K562 (cell line): ENCODE measurements around the gene TJP3. TPM values are rescaled to one million over a fixed set of nuclear protein-coding genes. Genes with fewer than 3 reads are reported as not detected.
A peak's percentile ranks its signal among the peaks of the same experiment; 100 is the strongest.

Source experiments
- BDP1 ChIP-seq: IDR thresholded peaks from 3 replicates; pipeline ENCODE4 v1.6.1; 2011; ENCODE audit not compliant: insufficient read length, insufficient read depth
- CBX1 ChIP-seq: sonication (generic); IDR thresholded peaks from 2 replicates; pipeline ENCODE4 v1.6.1; 2016; ENCODE audit warnings: antibody characterized with exemption, low read depth, mild to moderate bottlenecking
- CBX3 ChIP-seq, 2 experiments: IDR thresholded peaks; 1 replicate in 1 of 2; 2 replicates in 1 of 2; pipeline ENCODE4 v1.6.1; 2012; ENCODE audit warnings: inconsistent platforms in 2 of 2, low read length in 2 of 2, borderline replicate concordance in 1 of 2, control low read depth in 1 of 2
- CCNT2 ChIP-seq: IDR thresholded peaks from 2 replicates; pipeline ENCODE4 v1.6.1; 2011; ENCODE audit warnings: borderline replicate concordance, low read depth, mild to moderate bottlenecking, moderate library complexity, mixed read lengths, low read length; ENCODE audit not compliant: insufficient read length; ENCODE audit errors: extremely low read depth
- COPS2 ChIP-seq: fragments of 450-650 bp; conservative IDR thresholded peaks from 2 replicates; pipeline ENCODE4 v1.6.1; 2016; ENCODE audit warnings: mild to moderate bottlenecking, moderate library complexity
- DPF2 ChIP-seq: fragments of 450-650 bp; IDR thresholded peaks from 2 replicates; pipeline ENCODE4 v1.6.1; 2016
- GATAD2A ChIP-seq: fragments of 450-650 bp; IDR thresholded peaks from 2 replicates; pipeline ENCODE4 v1.6.1; 2017
- HMG20B ChIP-seq: fragments of 250-450 bp; sonication (Bioruptor Pico); IDR thresholded peaks from 2 replicates; pipeline ENCODE4 v1.5.0; 2021; ENCODE audit warnings: mild to moderate bottlenecking
- HNRNPH1 ChIP-seq: fragments of 200-400 bp; formaldehyde crosslinking; optimal IDR thresholded peaks from 2 replicates; pipeline ENCODE3; 2017; ENCODE audit warnings: low read depth, mild to moderate bottlenecking, low read length, moderate library complexity
- IRF2 ChIP-seq: sonication (generic); formaldehyde crosslinking; IDR thresholded peaks from 2 replicates; pipeline ENCODE4 v1.8.1; 2022; ENCODE audit warnings: mild to moderate bottlenecking, missing genetic modification reagents
- NELFE ChIP-seq: IDR thresholded peaks from 2 replicates; pipeline ENCODE4 v1.6.1; 2011; ENCODE audit warnings: mild to moderate bottlenecking; ENCODE audit not compliant: insufficient read depth, insufficient read length
- NR2F6 ChIP-seq: fragments of 450-650 bp; formaldehyde crosslinking; IDR thresholded peaks from 2 replicates; pipeline ENCODE4 v1.4.0; 2020; ENCODE audit warnings: mild to moderate bottlenecking
- PCBP1 ChIP-seq: fragments of 200-400 bp; formaldehyde crosslinking; IDR thresholded peaks from 2 replicates; pipeline ENCODE4 v1.6.1; 2018; ENCODE audit warnings: mild to moderate bottlenecking, low read depth, low read length; ENCODE audit not compliant: poor library complexity, severe bottlenecking
- PRPF4 ChIP-seq: fragments of 200-400 bp; formaldehyde crosslinking; IDR thresholded peaks from one replicate; pipeline ENCODE4 v1.6.1; 2017; ENCODE audit warnings: low read length, low read depth, mild to moderate bottlenecking; ENCODE audit not compliant: insufficient read depth, poor library complexity, severe bottlenecking
- RBM25 ChIP-seq: fragments of 200-400 bp; formaldehyde crosslinking; IDR thresholded peaks from 2 replicates; pipeline ENCODE4 v1.6.1; 2018; ENCODE audit warnings: low read length, low read depth, moderate library complexity; ENCODE audit not compliant: severe bottlenecking
- RBM34 ChIP-seq: fragments of 200-400 bp; formaldehyde crosslinking; IDR thresholded peaks from 2 replicates; pipeline ENCODE4 v1.6.1; 2018; ENCODE audit warnings: low read length, borderline replicate concordance; ENCODE audit not compliant: insufficient read depth
- RCOR1 ChIP-seq, 2 experiments: IDR thresholded peaks; 2 replicates each; pipeline ENCODE4 v1.6.1; 2012; ENCODE audit warnings: low read depth in 2 of 2, low read length in 2 of 2, borderline replicate concordance in 1 of 2, improper control_type of control experiment in 1 of 2
- SMARCE1 ChIP-seq: fragments of 450-650 bp; IDR thresholded peaks from 2 replicates; pipeline ENCODE4 v1.7.1; 2016; ENCODE audit warnings: mild to moderate bottlenecking
- SNIP1 ChIP-seq: fragments of 450-650 bp; IDR thresholded peaks from 2 replicates; pipeline ENCODE4 v1.7.1; 2017; ENCODE audit warnings: low read depth, mild to moderate bottlenecking
- YY1 ChIP-seq, 3 experiments: IDR thresholded peaks; 2 replicates each; pipeline ENCODE4 v1.6.1; 2011; ENCODE audit warnings: low read length in 2 of 3, mild to moderate bottlenecking in 2 of 3, moderate library complexity in 2 of 3, borderline replicate concordance in 1 of 3, control low read depth in 1 of 3, low read depth in 1 of 3; ENCODE audit not compliant: insufficient read depth in 3 of 3, insufficient replicate concordance in 2 of 3, control insufficient read depth in 1 of 3, insufficient read length in 1 of 3; ENCODE audit errors: extremely low read depth in 1 of 3
- ZFX ChIP-seq: sonication (generic); formaldehyde crosslinking; IDR thresholded peaks from 2 replicates; pipeline ENCODE4 v1.8.0; 2022; ENCODE audit warnings: mild to moderate bottlenecking, missing genetic modification reagents, moderate library complexity
- polyA plus RNA-seq, 8 experiments: library from polyadenylated mRNA; depleted of rRNA in 4 of 8; stranded (reverse) in 5 of 8; unstranded in 3 of 8; fragments of >200 nt; fragmentation: Nextera tagmentation in 2 of 8; fragmentation: Illumina TruSeq in 1 of 8; extraction: Ambion mirVana in 2 of 8; extraction: Trizol in 1 of 8; gene quantifications; 2 replicates each; pipeline versions ENCODE4 v1.2.1 to v1.2.3, GENCODE V29; 2011 to 2014; ENCODE audit warnings: inconsistent platforms in 1 of 8, missing spikeins in 1 of 8
- total RNA-seq, 7 experiments: library from RNA; depleted of rRNA in 6 of 7; stranded (reverse); fragments of >200 nt in 6 of 7; fragmentation: Illumina TruSeq in 2 of 7; extraction: Trizol in 2 of 7; gene quantifications; 2 replicates each; pipeline versions ENCODE4 v1.2.1 to v1.2.3, GENCODE V29; 2011 to 2021; ENCODE audit warnings: low replicate concordance in 1 of 7
- TF ChIP-seq, protein P1 (sequence below): fragments of 200-800 bp; sonication (Bioruptor generic); IDR thresholded peaks from 2 replicates; pipeline ENCODE4 v1.6.1; 2017; ENCODE audit warnings: missing genetic modification characterization, missing compliant biosample characterization
- TF ChIP-seq, protein P2 (sequence below): fragments of 450-650 bp; IDR thresholded peaks from 2 replicates; pipeline ENCODE4 v1.6.1; 2016

TJP3 gene
- total and polyA plus RNA-seq, 9 of the 15 experiments (the other 6 are each of a cell fraction or from before 2014, with no cell fraction given), result 0.11 to 2.4 (median 0.57) TPM; not detected in 1

DNA sequence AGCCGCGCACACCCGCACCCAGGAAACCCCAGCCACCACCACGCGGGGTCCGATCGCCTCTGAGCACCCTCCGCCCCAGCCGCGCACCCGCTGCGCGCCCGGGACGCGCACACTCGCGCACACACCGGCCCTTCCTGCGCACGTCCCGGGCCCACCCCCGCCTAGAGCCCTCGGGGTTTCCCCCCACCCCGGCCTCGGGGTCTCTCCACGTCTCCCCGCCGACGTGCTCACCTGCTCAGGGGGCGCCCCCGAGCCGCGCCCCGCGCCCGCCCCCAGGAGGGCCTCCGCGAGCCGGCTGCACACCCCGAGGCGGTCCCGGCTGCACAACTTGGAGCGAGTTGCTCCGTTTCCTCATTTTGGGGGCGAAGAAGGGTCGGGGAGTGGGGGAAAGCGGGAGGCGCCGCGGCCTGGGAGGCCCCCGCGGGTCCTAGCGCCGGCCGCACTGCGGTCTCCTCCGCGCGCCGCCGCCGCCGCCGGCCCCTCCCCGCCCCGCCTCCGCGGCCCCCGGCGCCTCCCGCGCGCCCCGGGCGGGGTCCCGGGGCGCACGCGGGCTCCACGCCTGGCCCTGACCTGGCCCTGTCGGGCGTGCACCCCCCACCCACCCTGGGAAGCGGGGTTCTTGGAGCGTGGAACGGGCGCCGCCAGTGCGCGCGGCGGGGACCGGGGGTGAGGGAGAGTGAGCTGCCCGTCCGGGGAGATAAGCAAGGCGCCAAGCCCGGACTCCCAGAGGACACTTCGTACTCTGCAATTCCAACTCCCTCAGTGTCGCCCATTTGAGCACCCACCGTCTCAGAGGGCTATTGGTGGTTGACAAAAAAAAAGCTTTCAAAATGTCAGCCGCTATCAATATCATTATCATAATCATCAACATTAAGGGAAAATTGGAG lies 78.0 kb downstream of the TJP3 start, which contains the start of gene MATK (continued):
- TF ChIP-seq CCNT2 (no peak), RCOR1 (IDR thresholded peaks at IDR 0.05; ENCODE audit: borderline replicate concordance in 1 of 2, low read depth in 2 of 2, low read length in 2 of 2) (peak; percentile 49 to 66; a peak in 1 of 4 replicates), HMG20B (no peak), PRPF4 (no peak), COPS2 (no peak), HNRNPH1 (no peak), PCBP1 (peak; percentile 78), ZFX (CRISPR knock-in tag) (peak; percentile 50; the same call in 1 of the 2 replicates), IRF2 (CRISPR knock-in tag) (no peak), CBX1 (peak; percentile 73; the same call in 1 of the 2 replicates), BDP1 (no peak), RBM25 (peak; percentile 93), SNIP1 (no peak), DPF2 (peak; percentile 30; the same call in 1 of the 2 replicates), RBM34 (no peak), NR2F6 (no peak), CBX3 (IDR thresholded peaks at IDR 0.05; ENCODE audit: borderline replicate concordance in 1 of 2, low read length in 2 of 2) (peak in 1 of 2 experiments; percentile 51; a peak in 1 of 3 replicates), SMARCE1 (no peak), YY1 (IDR thresholded peaks at IDR 0.05; ENCODE audit: borderline replicate concordance in 1 of 3, control insufficient read depth in 1 of 3, extremely low read depth in 1 of 3, insufficient read depth in 3 of 3, insufficient read length in 1 of 3, insufficient replicate concordance in 2 of 3, low read depth in 1 of 3, low read length in 2 of 3) (peak in 1 of 3 experiments; percentile 25), GATAD2A (0 out of 2 replicates have a peak, but pooled peaks have one; percentile 14), NELFE (no peak)
- TF ChIP-seq, protein P1, sequence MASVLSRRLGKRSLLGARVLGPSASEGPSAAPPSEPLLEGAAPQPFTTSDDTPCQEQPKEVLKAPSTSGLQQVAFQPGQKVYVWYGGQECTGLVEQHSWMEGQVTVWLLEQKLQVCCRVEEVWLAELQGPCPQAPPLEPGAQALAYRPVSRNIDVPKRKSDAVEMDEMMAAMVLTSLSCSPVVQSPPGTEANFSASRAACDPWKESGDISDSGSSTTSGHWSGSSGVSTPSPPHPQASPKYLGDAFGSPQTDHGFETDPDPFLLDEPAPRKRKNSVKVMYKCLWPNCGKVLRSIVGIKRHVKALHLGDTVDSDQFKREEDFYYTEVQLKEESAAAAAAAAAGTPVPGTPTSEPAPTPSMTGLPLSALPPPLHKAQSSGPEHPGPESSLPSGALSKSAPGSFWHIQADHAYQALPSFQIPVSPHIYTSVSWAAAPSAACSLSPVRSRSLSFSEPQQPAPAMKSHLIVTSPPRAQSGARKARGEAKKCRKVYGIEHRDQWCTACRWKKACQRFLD (CRISPR knock-in tag), result no peak
- TF ChIP-seq, protein P2, sequence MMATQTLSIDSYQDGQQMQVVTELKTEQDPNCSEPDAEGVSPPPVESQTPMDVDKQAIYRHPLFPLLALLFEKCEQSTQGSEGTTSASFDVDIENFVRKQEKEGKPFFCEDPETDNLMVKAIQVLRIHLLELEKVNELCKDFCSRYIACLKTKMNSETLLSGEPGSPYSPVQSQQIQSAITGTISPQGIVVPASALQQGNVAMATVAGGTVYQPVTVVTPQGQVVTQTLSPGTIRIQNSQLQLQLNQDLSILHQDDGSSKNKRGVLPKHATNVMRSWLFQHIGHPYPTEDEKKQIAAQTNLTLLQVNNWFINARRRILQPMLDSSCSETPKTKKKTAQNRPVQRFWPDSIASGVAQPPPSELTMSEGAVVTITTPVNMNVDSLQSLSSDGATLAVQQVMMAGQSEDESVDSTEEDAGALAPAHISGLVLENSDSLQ, result no peak
